Esophagus muscularis mucosa (tissue), 4 donors: ENCODE data around the gene NT5C1A.

ENCODE experiments used
- EP300 ChIP-seq: sonication (generic); formaldehyde crosslinking; IDR thresholded peaks from one replicate; pipeline ENCODE4 v1.6.1; 2017; ENCODE audit warnings: antibody characterized with exemption
- POLR2A ChIP-seq: fragments of 450-650 bp; IDR thresholded peaks from one replicate; pipeline ENCODE4 v1.6.1; 2017; ENCODE audit warnings: antibody characterized with exemption, moderate library complexity, mild to moderate bottlenecking, low read depth
- POLR2AphosphoS5 ChIP-seq, 2 donors: sonication (generic); formaldehyde crosslinking; IDR thresholded peaks; one replicate each; pipeline ENCODE4 v1.6.1; 2017; ENCODE audit warnings: antibody characterized with exemption in 2 of 2
- TF ChIP-seq, protein P1 (sequence below), 3 experiments: fragments of 200-600 bp in 2 of 3; fragments of 450-650 bp in 1 of 3; sonication (generic) in 2 of 3; IDR thresholded peaks; one replicate each; pipeline ENCODE4 v1.5.1; 2017 to 2019; ENCODE audit warnings: antibody characterized with exemption in 3 of 3, mild to moderate bottlenecking in 2 of 3, moderate library complexity in 1 of 3

- TF ChIP-seq, protein P1, sequence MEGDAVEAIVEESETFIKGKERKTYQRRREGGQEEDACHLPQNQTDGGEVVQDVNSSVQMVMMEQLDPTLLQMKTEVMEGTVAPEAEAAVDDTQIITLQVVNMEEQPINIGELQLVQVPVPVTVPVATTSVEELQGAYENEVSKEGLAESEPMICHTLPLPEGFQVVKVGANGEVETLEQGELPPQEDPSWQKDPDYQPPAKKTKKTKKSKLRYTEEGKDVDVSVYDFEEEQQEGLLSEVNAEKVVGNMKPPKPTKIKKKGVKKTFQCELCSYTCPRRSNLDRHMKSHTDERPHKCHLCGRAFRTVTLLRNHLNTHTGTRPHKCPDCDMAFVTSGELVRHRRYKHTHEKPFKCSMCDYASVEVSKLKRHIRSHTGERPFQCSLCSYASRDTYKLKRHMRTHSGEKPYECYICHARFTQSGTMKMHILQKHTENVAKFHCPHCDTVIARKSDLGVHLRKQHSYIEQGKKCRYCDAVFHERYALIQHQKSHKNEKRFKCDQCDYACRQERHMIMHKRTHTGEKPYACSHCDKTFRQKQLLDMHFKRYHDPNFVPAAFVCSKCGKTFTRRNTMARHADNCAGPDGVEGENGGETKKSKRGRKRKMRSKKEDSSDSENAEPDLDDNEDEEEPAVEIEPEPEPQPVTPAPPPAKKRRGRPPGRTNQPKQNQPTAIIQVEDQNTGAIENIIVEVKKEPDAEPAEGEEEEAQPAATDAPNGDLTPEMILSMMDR (IDR thresholded peaks at IDR 0.05): no peak
- TF ChIP-seq POLR2A (no peak), POLR2AphosphoS5 (IDR thresholded peaks at IDR 0.05) (no peak), EP300 (no peak)
Observed at GRCh38 chr1:39704757-39705156, 32.9 kb upstream of the NT5C1A start.
